Memory B cell (primary cell): ENCODE measurements around the gene SHISA6.

Source experiments
- ATAC-seq: fragments of 150-1000 bp; cut with Tn5 transposase; 2 replicates; pipeline ENCODE4 v1.10.0; 2021; ENCODE audit warnings: low read depth, mild to moderate bottlenecking, moderate library complexity
- DNase-seq, 2 donors: peaks; one replicate each; pipeline ENCODE4 v3.0.0; 2022; ENCODE audit warnings: low spot score in 2 of 2
- H3K27ac Mint-ChIP-seq: one replicate; pipeline ENCODE4 v1.8.0; 2022; ENCODE audit warnings: mild to moderate bottlenecking, moderate library complexity, mixed read lengths
- H3K27me3 Mint-ChIP-seq: one replicate; pipeline ENCODE4 v1.8.0; 2022; ENCODE audit warnings: mixed read lengths
- H3K36me3 Mint-ChIP-seq: one replicate; pipeline ENCODE4 v1.8.0; 2022; ENCODE audit warnings: mild to moderate bottlenecking, mixed read lengths
- H3K4me1 Mint-ChIP-seq: one replicate; pipeline ENCODE4 v1.8.0; 2022; ENCODE audit warnings: mixed read lengths
- H3K4me3 Mint-ChIP-seq: one replicate; pipeline ENCODE4 v1.8.0; 2022; ENCODE audit warnings: mild to moderate bottlenecking, moderate library complexity, mixed read lengths
- H3K9me3 Mint-ChIP-seq: one replicate; pipeline ENCODE4 v1.8.0; 2022; ENCODE audit warnings: mixed read lengths

SHISA6 gene

DNA sequence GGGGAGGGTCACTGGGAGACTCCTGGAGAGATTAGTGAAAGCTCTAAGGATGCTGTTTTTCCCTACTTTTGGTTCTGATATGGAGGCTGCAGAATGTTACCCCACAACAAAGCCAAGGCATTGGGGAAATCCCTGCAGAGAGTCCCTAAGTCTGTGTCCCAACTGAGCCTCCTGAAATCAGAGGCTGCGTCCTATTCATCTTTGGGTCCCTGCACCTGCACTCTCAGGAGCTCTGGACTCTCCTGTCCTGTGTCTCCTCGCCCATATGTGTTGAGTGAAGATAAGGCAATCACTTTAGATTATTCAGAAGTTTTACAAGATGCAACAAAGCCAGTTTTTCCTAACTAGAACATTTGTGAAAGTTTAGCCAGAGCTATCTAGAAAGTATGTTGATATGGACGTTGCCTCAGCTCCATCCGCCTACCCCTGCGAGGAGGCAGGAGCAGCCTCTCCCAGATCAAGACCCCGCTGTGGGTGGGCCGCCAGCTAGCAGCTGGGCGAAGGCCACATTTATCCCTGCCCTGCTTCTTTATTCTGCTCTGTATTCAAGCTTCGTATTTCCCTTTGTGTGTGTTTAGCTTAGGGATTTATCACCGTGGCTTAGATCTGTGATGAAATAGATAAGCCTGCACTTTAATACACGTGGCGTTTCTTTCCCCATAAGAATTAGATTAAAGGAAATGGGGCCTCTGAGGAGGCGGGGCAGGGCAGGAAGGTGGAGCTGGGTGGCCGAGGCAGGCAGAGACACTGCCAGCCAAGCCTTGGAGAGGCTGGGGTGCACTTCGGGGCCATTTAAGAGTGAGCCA, 37.4 kb downstream of the SHISA6 start:
- Mint-ChIP-seq H3K4me1 (no peaks in the 10 kb centered on the region), H3K9me3 (peaks cover 5% of the 10 kb centered on the region), H3K27me3 (no peaks in the 10 kb centered on the region), H3K36me3 (no peaks in the 10 kb centered on the region), H3K27ac (no peak overlapping the region), H3K4me3 (no peak overlapping the region)
- ATAC-seq (no peak), DNase-seq (no peak)

GRCh38 chr17:11278992-11279270, 37.9 kb downstream of the SHISA6 start:
- peaks cover 5% of the 10 kb centered on the region for H3K9me3 Mint-ChIP-seq
- no peak overlapping the region for H3K4me3 Mint-ChIP-seq
- DNase-seq (no peak), ATAC-seq (no peak)
- no peak overlapping the region for H3K27ac Mint-ChIP-seq
- no peaks in the 10 kb centered on the region for H3K4me1 Mint-ChIP-seq
- H3K36me3 Mint-ChIP-seq = no peaks in the 10 kb centered on the region
- H3K27me3 Mint-ChIP-seq = no peaks in the 10 kb centered on the region

DNA sequence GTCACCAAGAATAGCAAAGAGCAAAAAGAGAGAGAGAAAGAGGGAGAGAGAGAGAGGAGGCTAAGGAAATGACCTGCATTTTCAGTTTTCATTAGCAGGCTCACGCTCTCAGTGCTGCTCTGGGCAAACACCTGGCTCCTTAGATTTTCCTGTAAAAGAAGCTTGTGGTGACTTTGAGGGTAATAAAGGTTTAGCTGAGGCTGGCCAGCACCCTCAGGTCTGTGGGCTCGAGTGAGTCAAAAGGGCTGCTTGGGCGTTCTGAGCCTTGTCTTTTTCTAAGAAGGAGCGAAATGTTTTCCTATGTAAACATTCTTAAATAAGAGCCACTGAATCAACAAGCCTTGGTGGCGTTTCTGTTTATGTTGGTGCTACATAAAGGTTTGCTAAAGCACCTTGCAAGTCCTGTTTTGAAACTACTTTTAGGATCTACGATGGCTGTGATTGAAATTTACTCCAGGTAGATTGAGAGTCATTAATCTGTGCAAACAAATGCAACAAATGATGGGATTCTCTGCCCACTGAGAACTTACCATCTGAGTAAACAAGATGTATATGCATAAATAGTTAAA, 38.8 kb downstream of the SHISA6 start:
- H3K4me3 Mint-ChIP-seq = no peak overlapping the region
- DNase-seq = no peak
- peaks cover 5% of the 10 kb centered on the region for H3K9me3 Mint-ChIP-seq
- no peaks in the 10 kb centered on the region for H3K4me1 Mint-ChIP-seq
- ATAC-seq = no peak
- no peak overlapping the region for H3K27ac Mint-ChIP-seq
- no peaks in the 10 kb centered on the region for H3K36me3 Mint-ChIP-seq
- no peaks in the 10 kb centered on the region for H3K27me3 Mint-ChIP-seq

GRCh38 chr17:11282586-11282985, 41.6 kb downstream of the SHISA6 start:
- H3K27ac Mint-ChIP-seq = no peak overlapping the region
- no peaks in the 10 kb centered on the region for H3K36me3 Mint-ChIP-seq
- no peak for ATAC-seq
- H3K4me3 Mint-ChIP-seq = no peak overlapping the region
- peaks cover 8% of the 10 kb centered on the region for H3K9me3 Mint-ChIP-seq
- no peaks in the 10 kb centered on the region for H3K4me1 Mint-ChIP-seq
- DNase-seq = no peak
- peaks cover 1% of the 10 kb centered on the region for H3K27me3 Mint-ChIP-seq

- peaks cover 1% of the 10 kb centered on the region for H3K27me3 Mint-ChIP-seq
- peaks cover 8% of the 10 kb centered on the region for H3K9me3 Mint-ChIP-seq
- H3K36me3 Mint-ChIP-seq = no peaks in the 10 kb centered on the region
- H3K4me3 Mint-ChIP-seq = no peak overlapping the region
- DNase-seq = no peak
- no peak for ATAC-seq
- no peaks in the 10 kb centered on the region for H3K4me1 Mint-ChIP-seq
- no peak overlapping the region for H3K27ac Mint-ChIP-seq
Observed at GRCh38 chr17:11284811-11285210, 43.8 kb downstream of the SHISA6 start.

GRCh38 chr17:11285946-11286345, 44.9 kb downstream of the SHISA6 start:
- Mint-ChIP-seq H3K27me3 (peaks cover 1% of the 10 kb centered on the region), H3K9me3 (peaks cover 8% of the 10 kb centered on the region), H3K4me3 (no peak overlapping the region), H3K36me3 (no peaks in the 10 kb centered on the region), H3K27ac (no peak overlapping the region), H3K4me1 (no peaks in the 10 kb centered on the region)
- ATAC-seq (no peak), DNase-seq (no peak)

DNA sequence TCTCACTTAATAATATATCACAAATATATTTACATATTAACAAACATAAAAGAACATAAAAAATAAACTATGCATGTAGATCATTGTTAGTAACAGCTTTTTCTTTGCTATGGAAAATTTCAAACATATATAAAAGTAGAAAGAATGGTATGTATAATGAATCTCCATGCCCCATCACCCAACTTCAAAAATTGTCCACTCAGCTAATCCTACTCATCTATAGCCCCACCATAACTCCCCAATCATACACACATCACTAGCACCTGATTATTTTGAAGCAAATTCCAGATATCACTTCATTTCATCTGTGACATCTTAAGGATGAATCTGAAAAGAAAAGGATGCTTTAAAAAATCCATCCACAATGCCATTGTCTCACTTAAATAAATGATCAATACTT, 46.8 kb downstream of the SHISA6 start:
- DNase-seq (no peak), ATAC-seq (no peak)
- H3K36me3 Mint-ChIP-seq = no peaks in the 10 kb centered on the region
- H3K4me3 Mint-ChIP-seq = no peak overlapping the region
- H3K9me3 Mint-ChIP-seq = peaks cover 3% of the 10 kb centered on the region
- H3K27ac Mint-ChIP-seq = no peak overlapping the region
- H3K4me1 Mint-ChIP-seq = no peaks in the 10 kb centered on the region
- H3K27me3 Mint-ChIP-seq = peaks cover 1% of the 10 kb centered on the region

GRCh38 chr17:11290814-11291213, 49.8 kb downstream of the SHISA6 start:
- Mint-ChIP-seq H3K4me1 (no peaks in the 10 kb centered on the region), H3K27me3 (peaks cover 1% of the 10 kb centered on the region), H3K4me3 (no peak overlapping the region), H3K9me3 (peaks cover 5% of the 10 kb centered on the region), H3K36me3 (no peaks in the 10 kb centered on the region), H3K27ac (no peak overlapping the region)
- ATAC-seq (no peak), DNase-seq (no peak)

DNA sequence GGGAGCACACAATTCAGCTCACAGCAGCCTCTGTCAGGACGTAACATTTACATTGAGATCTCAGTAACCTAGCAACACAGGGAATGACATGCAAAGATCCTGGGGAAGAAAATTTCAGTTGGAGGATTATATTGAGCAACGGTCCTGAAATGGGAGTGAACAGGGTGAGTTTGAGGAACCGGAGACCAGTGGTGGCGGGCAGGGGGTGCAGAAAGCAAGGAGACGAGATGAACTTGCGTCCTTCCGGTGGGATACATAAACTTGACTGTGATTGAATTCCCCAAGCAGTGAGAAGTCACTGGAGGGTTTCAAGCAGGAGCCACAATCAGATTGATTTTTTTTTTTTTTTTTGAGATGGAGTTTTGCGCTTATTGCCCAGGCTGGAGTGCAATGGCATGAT, 51.5 kb downstream of the SHISA6 start:
- Mint-ChIP-seq H3K4me1 (no peaks in the 10 kb centered on the region), H3K27ac (no peak overlapping the region), H3K27me3 (no peaks in the 10 kb centered on the region), H3K36me3 (no peaks in the 10 kb centered on the region), H3K9me3 (peaks cover 4% of the 10 kb centered on the region), H3K4me3 (no peak overlapping the region)
- ATAC-seq (no peak), DNase-seq (no peak)

- Mint-ChIP-seq H3K27me3 (no peaks in the 10 kb centered on the region), H3K9me3 (peaks cover 4% of the 10 kb centered on the region), H3K4me1 (no peaks in the 10 kb centered on the region), H3K4me3 (no peak overlapping the region), H3K36me3 (no peaks in the 10 kb centered on the region), H3K27ac (no peak overlapping the region)
- no peak for ATAC-seq
- no peak for DNase-seq
Observed at GRCh38 chr17:11293480-11293879, 52.5 kb downstream of the SHISA6 start.

DNA sequence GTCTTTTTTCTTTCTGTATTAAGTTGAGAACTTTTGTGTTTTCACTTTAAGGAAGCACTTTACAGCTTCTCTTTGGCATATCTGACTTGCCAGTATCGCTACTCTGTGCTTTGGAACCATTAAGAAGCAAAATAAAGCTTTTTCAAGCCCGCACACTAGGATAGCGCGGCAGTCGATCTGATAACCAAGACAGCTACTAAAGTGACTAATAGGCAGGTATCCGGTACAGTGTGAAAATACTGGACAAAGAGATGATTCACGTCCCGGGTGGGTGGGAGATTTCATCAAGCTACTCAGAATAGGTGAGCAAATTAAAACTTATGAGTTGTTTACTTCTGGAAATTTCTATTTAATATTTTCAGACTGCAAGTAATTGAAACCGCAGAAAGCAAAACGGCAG, 53.8 kb downstream of the SHISA6 start:
- Mint-ChIP-seq H3K9me3 (peaks cover 4% of the 10 kb centered on the region), H3K27ac (no peak overlapping the region), H3K27me3 (no peaks in the 10 kb centered on the region), H3K4me3 (no peak overlapping the region), H3K36me3 (no peaks in the 10 kb centered on the region), H3K4me1 (no peaks in the 10 kb centered on the region)
- DNase-seq (no peak), ATAC-seq (no peak)

- H3K36me3 Mint-ChIP-seq = no peaks in the 10 kb centered on the region
- no peaks in the 10 kb centered on the region for H3K27me3 Mint-ChIP-seq
- ATAC-seq = no peak
- H3K9me3 Mint-ChIP-seq = peaks cover 4% of the 10 kb centered on the region
- H3K27ac Mint-ChIP-seq = no peak overlapping the region
- no peak for DNase-seq
- H3K4me3 Mint-ChIP-seq = no peak overlapping the region
- H3K4me1 Mint-ChIP-seq = no peaks in the 10 kb centered on the region
Observed at GRCh38 chr17:11296994-11297393, 56.0 kb downstream of the SHISA6 start.

GRCh38 chr17:11298401-11298800, 57.4 kb downstream of the SHISA6 start:
- Mint-ChIP-seq H3K36me3 (no peaks in the 10 kb centered on the region), H3K4me1 (no peaks in the 10 kb centered on the region), H3K9me3 (peaks cover 4% of the 10 kb centered on the region), H3K27me3 (no peaks in the 10 kb centered on the region), H3K27ac (no peak overlapping the region), H3K4me3 (no peak overlapping the region)
- DNase-seq (no peak), ATAC-seq (no peak)

DNA sequence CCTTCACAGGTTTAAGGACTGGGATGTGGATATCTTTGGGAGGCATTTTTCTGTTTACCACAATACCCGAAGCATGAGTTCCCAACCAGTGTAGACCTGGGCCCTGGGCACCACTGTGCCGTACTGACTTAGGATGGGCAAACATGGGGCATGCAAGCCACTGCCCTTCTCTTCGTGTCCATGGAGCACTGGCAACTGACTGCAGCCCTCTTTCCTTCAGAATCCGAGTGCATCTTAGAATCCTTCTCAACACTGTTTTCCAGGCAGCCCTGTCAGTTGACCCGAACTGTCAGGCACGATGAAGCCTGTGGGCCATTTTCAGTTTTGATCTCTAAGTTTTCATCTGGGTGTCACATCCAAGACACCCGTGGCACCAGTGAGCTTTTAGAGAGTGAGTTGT, 59.2 kb downstream of the SHISA6 start:
- no peak for DNase-seq
- no peak overlapping the region for H3K4me3 Mint-ChIP-seq
- no peaks in the 10 kb centered on the region for H3K4me1 Mint-ChIP-seq
- H3K9me3 Mint-ChIP-seq = peaks cover 4% of the 10 kb centered on the region
- H3K36me3 Mint-ChIP-seq = no peaks in the 10 kb centered on the region
- no peaks in the 10 kb centered on the region for H3K27me3 Mint-ChIP-seq
- ATAC-seq = no peak
- H3K27ac Mint-ChIP-seq = no peak overlapping the region

- Mint-ChIP-seq H3K27ac (no peak overlapping the region), H3K4me3 (no peak overlapping the region), H3K4me1 (no peaks in the 10 kb centered on the region), H3K27me3 (no peaks in the 10 kb centered on the region), H3K9me3 (peaks cover 2% of the 10 kb centered on the region), H3K36me3 (no peaks in the 10 kb centered on the region)
- DNase-seq (no peak), ATAC-seq (no peak)
Observed at GRCh38 chr17:11300738-11301137, 59.7 kb downstream of the SHISA6 start.
